ENCODE data around the gene PRDM2. TPM values are rescaled to one million over a fixed set of nuclear protein-coding genes. Genes with fewer than 3 reads are reported as not detected.

PRDM2 gene
- total RNA-seq, 1 donor from 2014 or later, result 50.6 TPM

- Histone ChIP-seq H3K27me3 (ENCODE audit: low read depth) (no peaks in the 10 kb centered on the region), H3K9me3 (no peaks in the 10 kb centered on the region), H3K36me3 (peaks cover 47% of the 10 kb centered on the region), H3K4me1 (no peaks in the 10 kb centered on the region), H3K27ac (no peak overlapping the region), H3K4me3 (no peak overlapping the region)
- TF ChIP-seq CTCF (IDR thresholded peaks at IDR 0.05), result no peak
- DNase-seq, result no peak
- intact Hi-C loops (cut with DNase I), result no loop called here
- ATAC-seq, result no peak
Measured at GRCh38 chr1:13818926-13819325, 118.9 kb downstream of the PRDM2 start.

- Histone ChIP-seq H3K27ac (no peak overlapping the region), H3K27me3 (ENCODE audit: low read depth) (no peaks in the 10 kb centered on the region), H3K4me3 (no peak overlapping the region), H3K4me1 (no peaks in the 10 kb centered on the region), H3K36me3 (peaks cover 47% of the 10 kb centered on the region), H3K9me3 (no peaks in the 10 kb centered on the region)
- TF ChIP-seq CTCF (IDR thresholded peaks at IDR 0.05), result no peak
- ATAC-seq, result no peak
- no peak for DNase-seq
- intact Hi-C loops (cut with DNase I), result no loop called here
Measured at GRCh38 chr1:13819642-13820041, 119.7 kb downstream of the PRDM2 start.

- ATAC-seq (no peak), DNase-seq (no peak)
- Histone ChIP-seq H3K4me3 (no peak overlapping the region), H3K36me3 (peaks cover 47% of the 10 kb centered on the region), H3K27ac (no peak overlapping the region), H3K9me3 (no peaks in the 10 kb centered on the region), H3K4me1 (no peaks in the 10 kb centered on the region), H3K27me3 (ENCODE audit: low read depth) (no peaks in the 10 kb centered on the region)
- intact Hi-C loops (cut with DNase I), result no loop called here
- TF ChIP-seq CTCF (IDR thresholded peaks at IDR 0.05), result no peak
Measured at GRCh38 chr1:13820055-13820454, 120.1 kb downstream of the PRDM2 start.

DNA sequence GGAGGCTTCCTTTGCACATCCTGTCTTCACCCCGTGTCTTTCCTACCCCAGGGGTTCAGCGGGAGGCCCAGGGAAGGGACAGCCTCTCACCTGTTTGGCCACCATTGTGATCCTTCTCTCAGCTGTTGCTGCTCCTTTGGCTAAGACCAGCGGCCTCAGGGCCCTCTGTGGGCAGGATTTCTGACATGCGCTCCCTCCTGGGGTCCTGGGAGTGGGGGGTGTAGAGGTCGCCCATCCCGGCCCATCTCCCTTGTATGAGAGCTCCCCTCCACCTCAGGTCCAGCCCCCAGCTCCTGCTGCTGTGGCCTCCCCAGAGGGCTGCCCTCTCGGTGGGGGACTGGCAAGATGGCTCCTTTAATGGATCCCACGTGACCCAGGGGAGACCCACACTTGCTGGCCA is 120.5 kb downstream of the PRDM2 start:
- intact Hi-C loops (cut with DNase I), result no loop called here
- no peak for ATAC-seq
- no peak for DNase-seq

DNA sequence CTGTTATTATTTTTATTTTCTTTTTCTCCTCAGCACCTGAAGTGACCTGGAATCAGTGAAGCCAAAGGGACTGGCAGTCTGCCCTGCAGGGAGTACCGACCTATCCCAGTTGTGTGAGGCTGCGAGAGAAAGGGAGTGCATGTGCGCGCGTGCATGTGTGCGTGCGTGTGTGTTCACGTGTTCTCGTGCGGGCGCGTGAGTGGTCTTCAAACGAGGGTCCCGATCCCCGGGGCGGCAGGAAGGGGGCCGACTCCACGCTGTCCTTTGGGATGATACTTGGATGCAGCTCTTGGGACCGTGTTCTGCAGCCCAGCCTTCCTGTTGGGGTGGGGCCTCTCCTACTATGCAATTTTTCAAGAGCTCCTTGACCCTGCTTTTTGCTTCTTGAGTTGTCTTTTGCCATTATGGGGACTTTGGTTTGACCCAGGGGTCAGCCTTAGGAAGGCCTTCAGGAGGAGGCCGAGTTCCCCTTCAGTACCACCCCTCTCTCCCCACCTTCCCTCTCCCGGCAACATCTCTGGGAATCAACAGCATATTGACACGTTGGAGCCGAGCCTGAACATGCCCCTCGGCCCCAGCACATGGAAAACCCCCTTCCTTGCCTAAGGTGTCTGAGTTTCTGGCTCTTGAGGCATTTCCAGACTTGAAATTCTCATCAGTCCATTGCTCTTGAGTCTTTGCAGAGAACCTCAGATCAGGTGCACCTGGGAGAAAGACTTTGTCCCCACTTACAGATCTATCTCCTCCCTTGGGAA is 123.3 kb downstream of the PRDM2 start:
- intact Hi-C loops (cut with DNase I), result no loop called here
- no peaks in the 10 kb centered on the region for H3K27me3 ChIP-seq (ENCODE audit: low read depth)
- H3K4me1 ChIP-seq, result no peaks in the 10 kb centered on the region
- ATAC-seq (no peak), DNase-seq (no peak)
- no peak overlapping the region for H3K27ac ChIP-seq
- TF ChIP-seq CTCF (IDR thresholded peaks at IDR 0.05), result no peak
- peaks cover 32% of the 10 kb centered on the region for H3K36me3 ChIP-seq
- no peak overlapping the region for H3K4me3 ChIP-seq
- no peaks in the 10 kb centered on the region for H3K9me3 ChIP-seq

More for the DNA sequence above, 120.5 kb downstream of the PRDM2 start:
- TF ChIP-seq CTCF (IDR thresholded peaks at IDR 0.05), result no peak
- Histone ChIP-seq H3K9me3 (no peaks in the 10 kb centered on the region), H3K27me3 (ENCODE audit: low read depth) (no peaks in the 10 kb centered on the region), H3K4me1 (no peaks in the 10 kb centered on the region), H3K36me3 (peaks cover 47% of the 10 kb centered on the region), H3K27ac (no peak overlapping the region), H3K4me3 (no peak overlapping the region)
